D721Med (cell line): ENCODE data around the gene INPP4B.

ENCODE experiments used
- DNase-seq: peaks from one replicate; pipeline ENCODE4 v3.0.0; 2011; ENCODE audit warnings: low spot score; ENCODE audit not compliant: insufficient read length
- FAIRE-seq: peaks from 2 replicates; lab custom pipeline; 2011; peaks lifted over from hg19 to GRCh38; lab: Jason Lieb, UNC
- TF ChIP-seq, protein P1 (sequence below): IDR thresholded peaks from 2 replicates; pipeline ENCODE4 v1.5.1; 2012; ENCODE audit warnings: mild to moderate bottlenecking, control low read depth; ENCODE audit not compliant: insufficient read depth; ENCODE audit errors: missing control alignments

INPP4B gene

DNA sequence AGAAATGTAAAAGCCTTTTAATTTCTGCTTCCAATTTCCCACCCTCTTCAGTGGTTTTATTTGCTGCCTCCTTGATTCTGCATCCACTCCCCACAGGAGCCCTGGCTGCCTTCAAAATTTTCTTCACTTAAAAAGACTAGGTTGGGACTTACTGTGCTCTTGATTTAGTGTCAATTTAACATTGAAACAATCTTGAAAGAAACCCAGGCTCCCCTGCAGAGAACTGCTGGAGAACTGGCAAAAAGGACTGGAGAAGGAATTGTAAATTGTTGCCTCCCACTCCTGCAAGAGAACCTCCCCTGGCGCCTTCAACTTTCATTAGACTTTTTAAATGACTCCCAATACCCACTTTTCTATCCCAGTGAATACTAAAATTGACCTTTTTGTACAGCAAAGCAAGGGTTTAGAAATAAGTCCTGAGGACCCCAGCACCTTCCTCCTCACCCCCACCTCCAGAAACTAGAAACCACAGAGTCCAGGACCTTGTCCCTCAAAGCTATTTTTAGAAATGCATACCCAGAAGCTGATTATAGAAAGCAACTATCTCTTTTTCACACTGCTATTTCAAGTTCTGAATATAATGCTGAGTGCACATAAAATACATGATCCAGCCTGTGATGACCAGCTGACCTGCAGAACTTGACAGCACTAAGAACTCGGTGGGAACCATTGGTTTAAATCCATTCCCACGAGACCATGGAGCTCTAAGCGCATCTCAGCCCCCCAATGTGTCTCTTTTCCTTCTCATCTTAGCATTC is 155.5 kb downstream of the INPP4B start:
- FAIRE-seq = no peak
- DNase-seq = no peak
- TF ChIP-seq, protein P1, sequence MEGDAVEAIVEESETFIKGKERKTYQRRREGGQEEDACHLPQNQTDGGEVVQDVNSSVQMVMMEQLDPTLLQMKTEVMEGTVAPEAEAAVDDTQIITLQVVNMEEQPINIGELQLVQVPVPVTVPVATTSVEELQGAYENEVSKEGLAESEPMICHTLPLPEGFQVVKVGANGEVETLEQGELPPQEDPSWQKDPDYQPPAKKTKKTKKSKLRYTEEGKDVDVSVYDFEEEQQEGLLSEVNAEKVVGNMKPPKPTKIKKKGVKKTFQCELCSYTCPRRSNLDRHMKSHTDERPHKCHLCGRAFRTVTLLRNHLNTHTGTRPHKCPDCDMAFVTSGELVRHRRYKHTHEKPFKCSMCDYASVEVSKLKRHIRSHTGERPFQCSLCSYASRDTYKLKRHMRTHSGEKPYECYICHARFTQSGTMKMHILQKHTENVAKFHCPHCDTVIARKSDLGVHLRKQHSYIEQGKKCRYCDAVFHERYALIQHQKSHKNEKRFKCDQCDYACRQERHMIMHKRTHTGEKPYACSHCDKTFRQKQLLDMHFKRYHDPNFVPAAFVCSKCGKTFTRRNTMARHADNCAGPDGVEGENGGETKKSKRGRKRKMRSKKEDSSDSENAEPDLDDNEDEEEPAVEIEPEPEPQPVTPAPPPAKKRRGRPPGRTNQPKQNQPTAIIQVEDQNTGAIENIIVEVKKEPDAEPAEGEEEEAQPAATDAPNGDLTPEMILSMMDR = no peak

DNA sequence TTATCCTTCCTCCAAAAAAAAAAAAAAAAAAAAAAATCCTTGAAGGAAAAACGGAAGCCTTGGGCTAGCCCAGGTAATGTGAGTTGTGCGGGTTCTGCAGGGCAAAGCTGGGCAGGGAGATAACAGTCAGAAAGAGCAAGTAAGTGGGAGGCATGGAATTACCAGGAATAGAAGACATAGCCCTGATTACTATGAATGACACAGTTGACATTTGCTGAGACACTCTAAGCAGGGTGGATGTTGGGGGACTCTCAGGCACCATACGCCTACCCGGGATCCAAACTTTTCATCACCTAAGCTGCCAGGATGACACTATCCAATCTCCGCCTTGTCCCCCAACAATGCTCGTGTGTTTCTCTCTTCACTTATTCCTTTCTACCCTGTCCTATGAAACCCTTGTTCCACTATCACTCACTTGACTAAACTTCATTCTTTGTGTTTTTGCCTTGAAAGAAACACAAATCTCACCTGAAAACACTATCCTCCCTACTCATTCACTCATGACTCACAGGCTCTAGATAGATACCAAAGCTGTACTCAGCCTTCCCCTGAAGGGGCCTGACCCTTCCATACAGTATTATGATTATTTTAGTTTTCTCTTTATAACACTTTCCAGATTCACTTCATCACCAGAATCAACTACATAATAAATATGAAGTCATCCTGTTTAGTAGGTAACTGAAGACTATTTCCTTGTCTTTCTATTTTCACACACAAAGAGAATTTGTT is 158.4 kb downstream of the INPP4B start:
- no peak for DNase-seq
- no peak for FAIRE-seq
- TF ChIP-seq, protein P1 = no peak

DNA sequence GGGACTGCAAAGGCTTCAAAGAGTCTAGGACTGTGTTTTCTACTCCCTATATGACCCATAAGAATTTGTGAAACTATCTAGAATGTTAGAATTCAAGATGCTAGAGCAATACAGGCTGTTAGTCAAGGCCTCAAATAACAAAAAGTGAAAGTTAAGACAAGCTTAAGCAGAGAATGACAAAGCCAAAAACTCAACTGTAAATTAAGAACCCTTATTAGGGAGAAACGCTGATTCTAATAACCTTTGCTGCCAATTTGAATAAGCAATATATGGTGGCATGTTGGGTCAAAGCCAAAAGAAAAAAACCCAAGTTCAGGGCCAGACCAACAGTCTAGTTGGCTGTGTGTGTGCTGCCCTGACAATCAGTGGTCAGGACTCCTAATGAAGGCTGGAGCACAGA is 160.0 kb downstream of the INPP4B start:
- no peak for FAIRE-seq
- DNase-seq = no peak
- TF ChIP-seq, protein P1 = no peak

DNA sequence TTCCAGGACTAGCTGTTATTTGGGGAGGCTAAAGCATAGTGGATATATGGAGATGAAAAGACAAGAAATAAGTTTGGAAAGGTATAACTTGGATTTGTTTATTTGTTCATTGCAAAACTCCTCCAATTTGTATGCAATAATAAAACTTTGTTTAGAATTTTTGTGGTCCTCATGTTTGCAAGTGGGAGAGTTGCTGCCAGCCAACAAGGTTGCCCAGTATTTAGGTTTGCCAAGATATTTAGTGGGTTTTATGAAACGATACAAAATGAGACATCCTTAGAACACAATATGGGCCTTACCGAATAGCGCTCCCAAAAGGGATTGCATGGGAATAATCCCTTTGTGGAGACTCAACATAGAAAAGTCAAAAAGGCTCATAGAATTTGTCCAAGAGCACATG is 162.1 kb downstream of the INPP4B start:
- TF ChIP-seq, protein P1 = no peak
- no peak for DNase-seq
- FAIRE-seq = no peak

DNA sequence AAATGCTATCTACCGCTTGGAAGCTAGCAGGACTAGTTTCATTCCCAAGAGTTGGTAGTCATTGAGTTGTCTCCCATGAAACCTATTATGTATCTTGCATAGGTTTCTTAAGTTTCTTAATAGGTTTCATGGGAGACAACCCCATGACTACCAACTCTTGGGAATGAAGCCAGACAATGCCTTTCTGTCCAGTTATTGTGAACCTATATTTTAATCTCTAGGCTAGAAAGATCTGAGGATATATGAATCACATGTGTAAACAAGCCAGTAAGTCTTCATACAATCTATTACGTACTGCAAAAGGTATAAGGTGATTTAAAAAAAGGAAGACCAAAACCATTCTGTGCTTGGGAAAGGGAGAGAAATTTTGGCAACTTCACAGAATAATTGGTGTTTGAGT is 162.6 kb downstream of the INPP4B start:
- DNase-seq (no peak), FAIRE-seq (no peak)
- TF ChIP-seq, protein P1 = no peak

DNA sequence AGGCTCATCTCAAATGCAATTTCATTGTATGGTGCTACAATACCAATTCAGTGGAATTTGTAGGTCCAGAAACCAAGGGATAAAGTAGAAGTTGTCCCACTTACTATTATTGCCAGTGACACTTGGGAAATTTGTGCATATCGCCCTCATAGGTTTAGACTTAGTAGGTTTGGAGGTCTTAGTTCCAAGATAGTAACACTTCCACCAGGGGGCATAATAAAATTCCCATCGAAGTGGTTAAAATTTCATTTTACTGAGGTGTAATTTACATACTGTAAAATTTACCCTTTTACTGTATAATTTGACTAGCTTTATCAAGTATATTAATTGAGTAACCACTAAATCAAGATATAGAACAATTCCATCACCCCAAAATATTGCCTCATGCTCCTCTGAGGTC is 174.6 kb downstream of the INPP4B start:
- no peak for DNase-seq
- FAIRE-seq = no peak
- TF ChIP-seq, protein P1 = no peak

DNA sequence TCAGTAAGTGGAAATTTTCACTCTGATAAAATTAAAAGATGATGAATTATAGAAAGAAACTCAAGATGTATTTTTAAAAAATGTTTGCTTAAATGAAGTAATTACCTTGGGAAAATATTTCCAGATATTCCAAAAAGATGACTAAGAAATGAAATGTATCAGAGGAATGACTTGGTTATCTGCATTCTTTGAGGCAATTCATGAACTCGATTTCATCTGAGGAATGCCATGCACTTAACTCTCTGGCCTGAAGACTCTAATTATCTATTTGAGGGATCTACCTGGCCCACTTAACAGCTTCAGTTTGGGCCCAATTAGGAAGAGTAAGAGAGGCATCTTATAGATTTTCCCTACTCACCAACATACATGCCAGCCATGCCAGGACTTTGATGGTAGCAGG is 182.3 kb downstream of the INPP4B start:
- DNase-seq (no peak), FAIRE-seq (no peak)
- TF ChIP-seq, protein P1 = no peak
